ENCODE data around the gene ZNF646. TPM values are rescaled to one million over a fixed set of nuclear protein-coding genes. Genes with fewer than 3 reads are reported as not detected.

The ZNF646 gene
- total and polyA plus RNA-seq, 2 of the 13 experiments (the other 11 are each of a cell fraction or from before 2014, with no cell fraction given) = 3.4 to 10.9 TPM

GRCh38 chr16:31073142-31073969 is 866 bp upstream of the ZNF646 start (continued):
- no peak; the same call in 1 of the 2 replicates for TF ChIP-seq STAT6 (CRISPR knock-in tag; IDR thresholded peaks at IDR 0.05; ENCODE audit: borderline replicate concordance)
- TF ChIP-seq FLYWCH1 (CRISPR knock-in tag; IDR thresholded peaks at IDR 0.05) = 0 out of 2 replicates have a peak, but pooled peaks have one; percentile 70
- peak; percentile 69 for TF ChIP-seq NFKB2 (CRISPR knock-in tag; IDR thresholded peaks at IDR 0.05; ENCODE audit: borderline replicate concordance)
- TF ChIP-seq KAT7 (CRISPR knock-in tag; IDR thresholded peaks at IDR 0.05; ENCODE audit: borderline replicate concordance) = peak; percentile 73; the same call in 1 of the 2 replicates
- peak; percentile 62; the same call in 1 of the 2 replicates for TF ChIP-seq HDAC1 (CRISPR knock-in tag; IDR thresholded peaks at IDR 0.05)
- TF ChIP-seq ZFP36 (IDR thresholded peaks at IDR 0.05; ENCODE audit: borderline replicate concordance, low read depth, low read length, partially characterized antibody) = no peak
- 0 out of 2 replicates have a peak, but pooled peaks have one; percentile 25 for TF ChIP-seq MXD1 (CRISPR knock-in tag; IDR thresholded peaks at IDR 0.05)
- TF ChIP-seq SAFB2 (CRISPR knock-in tag; IDR thresholded peaks at IDR 0.05; ENCODE audit: borderline replicate concordance, low read depth) = peak; percentile 64; the same call in 1 of the 2 replicates
- TF ChIP-seq RCOR2 (CRISPR knock-in tag; IDR thresholded peaks at IDR 0.05) = peak; percentile 94
- TF ChIP-seq SIN3B (IDR thresholded peaks at IDR 0.05; ENCODE audit: low read length) = peak; percentile 59; the same call in 1 of the 2 replicates
- TF ChIP-seq ZNF776 (CRISPR knock-in tag; IDR thresholded peaks at IDR 0.05) = peak; percentile 56
- 0 out of 2 replicates have a peak, but pooled peaks have one; percentile 38 for TF ChIP-seq CSRNP1 (CRISPR knock-in tag; IDR thresholded peaks at IDR 0.05)
- 0 out of 2 replicates have a peak, but pooled peaks have one; percentile 31 for TF ChIP-seq FIP1L1 (IDR thresholded peaks at IDR 0.05; ENCODE audit: borderline replicate concordance, insufficient read depth, low read depth, low read length)
- TF ChIP-seq RAD21 (CRISPR knock-in tag; IDR thresholded peaks at IDR 0.05) = peak; percentile 71
- no peak for TF ChIP-seq ZNF713 (CRISPR knock-in tag; IDR thresholded peaks at IDR 0.05)
- TF ChIP-seq ZNF44 (CRISPR knock-in tag; IDR thresholded peaks at IDR 0.05) = no peak
- TF ChIP-seq NONO (IDR thresholded peaks at IDR 0.05) = no peak
- peak; percentile 73 for TF ChIP-seq NONO (CRISPR knock-in tag; conservative IDR thresholded peaks at IDR 0.05)
- no peak for TF ChIP-seq SMAD9 (CRISPR knock-in tag; IDR thresholded peaks at IDR 0.05)
- peak; percentile 73; the same call in 1 of the 2 replicates for TF ChIP-seq ZFP90 (CRISPR knock-in tag; IDR thresholded peaks at IDR 0.05; ENCODE audit: borderline replicate concordance)
- TF ChIP-seq MBNL3 (CRISPR knock-in tag; conservative IDR thresholded peaks at IDR 0.05) = no peak
- TF ChIP-seq KDM5B (CRISPR knock-in tag; IDR thresholded peaks at IDR 0.05; ENCODE audit: borderline replicate concordance) = peak; percentile 4; the same call in 1 of the 2 replicates
- TF ChIP-seq GTF2F1 (IDR thresholded peaks at IDR 0.05; ENCODE audit: low read length) = no peak
- no peak for TF ChIP-seq ZNF33A (CRISPR knock-in tag; IDR thresholded peaks at IDR 0.05; ENCODE audit: borderline replicate concordance)
- TF ChIP-seq MATR3 (CRISPR knock-in tag; IDR thresholded peaks at IDR 0.05) = no peak
- TF ChIP-seq ETV5 (CRISPR knock-in tag; IDR thresholded peaks at IDR 0.05; ENCODE audit: borderline replicate concordance) = peak; percentile 72
